Suprapubic skin (tissue), 3 donors: Measurements from ENCODE around the gene SLC41A1.

Experiments used
- EP300 ChIP-seq: sonication (generic); formaldehyde crosslinking; IDR thresholded peaks from one replicate; pipeline ENCODE4 v1.6.1; 2017; ENCODE audit warnings: antibody characterized with exemption
- TF ChIP-seq, protein P1 (sequence below), 2 donors: fragments of 200-600 bp in 1 of 2; fragments of 450-650 bp in 1 of 2; sonication (generic) in 1 of 2; IDR thresholded peaks; one replicate each; pipeline ENCODE4 v1.5.1; 2016 to 2019; ENCODE audit warnings: antibody characterized with exemption in 2 of 2, mild to moderate bottlenecking in 1 of 2, moderate library complexity in 1 of 2

DNA sequence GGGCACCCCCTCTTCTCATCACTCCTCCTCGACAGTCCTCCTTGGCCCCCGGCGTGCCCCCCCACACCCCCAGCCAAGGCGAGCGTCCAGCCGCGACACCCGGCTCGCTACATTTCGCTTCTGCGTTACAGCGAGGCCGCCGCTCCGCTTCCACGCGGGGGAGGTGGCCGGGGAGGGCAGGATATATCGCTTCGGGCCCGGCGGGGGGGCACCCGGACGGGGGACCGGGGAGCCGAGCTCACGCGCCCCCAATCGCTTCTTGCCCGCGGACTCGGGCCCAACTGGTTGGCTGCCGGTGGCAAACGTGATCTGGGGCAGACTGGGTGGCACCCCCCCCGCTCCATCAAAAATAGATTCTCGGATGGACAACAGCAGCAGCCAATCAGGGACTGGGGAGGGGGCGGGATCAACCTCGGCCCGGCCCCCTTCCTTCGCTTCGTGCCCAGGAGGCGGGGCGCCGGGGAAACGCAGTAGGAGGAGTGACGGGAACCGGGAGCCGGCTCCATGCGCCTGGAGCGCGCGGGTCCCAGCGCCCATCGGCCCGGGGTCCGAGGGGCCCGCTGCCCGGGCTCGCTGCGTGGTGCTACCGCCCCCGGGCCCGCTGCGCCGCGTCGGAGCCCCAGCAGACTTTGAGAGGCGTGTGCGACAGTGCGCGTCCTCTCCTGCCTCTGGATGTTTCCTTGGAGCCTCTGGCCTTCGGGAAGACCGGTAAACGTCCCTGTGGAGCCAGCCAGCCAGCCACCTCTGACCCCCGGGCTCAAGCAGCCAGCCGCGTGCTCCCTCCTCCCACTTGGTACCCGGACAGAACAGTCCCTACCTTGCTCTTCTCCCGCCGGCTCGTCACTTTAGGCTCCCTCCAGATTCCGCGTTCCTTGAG is at the start of gene SLC41A1:
- TF ChIP-seq, protein P1, sequence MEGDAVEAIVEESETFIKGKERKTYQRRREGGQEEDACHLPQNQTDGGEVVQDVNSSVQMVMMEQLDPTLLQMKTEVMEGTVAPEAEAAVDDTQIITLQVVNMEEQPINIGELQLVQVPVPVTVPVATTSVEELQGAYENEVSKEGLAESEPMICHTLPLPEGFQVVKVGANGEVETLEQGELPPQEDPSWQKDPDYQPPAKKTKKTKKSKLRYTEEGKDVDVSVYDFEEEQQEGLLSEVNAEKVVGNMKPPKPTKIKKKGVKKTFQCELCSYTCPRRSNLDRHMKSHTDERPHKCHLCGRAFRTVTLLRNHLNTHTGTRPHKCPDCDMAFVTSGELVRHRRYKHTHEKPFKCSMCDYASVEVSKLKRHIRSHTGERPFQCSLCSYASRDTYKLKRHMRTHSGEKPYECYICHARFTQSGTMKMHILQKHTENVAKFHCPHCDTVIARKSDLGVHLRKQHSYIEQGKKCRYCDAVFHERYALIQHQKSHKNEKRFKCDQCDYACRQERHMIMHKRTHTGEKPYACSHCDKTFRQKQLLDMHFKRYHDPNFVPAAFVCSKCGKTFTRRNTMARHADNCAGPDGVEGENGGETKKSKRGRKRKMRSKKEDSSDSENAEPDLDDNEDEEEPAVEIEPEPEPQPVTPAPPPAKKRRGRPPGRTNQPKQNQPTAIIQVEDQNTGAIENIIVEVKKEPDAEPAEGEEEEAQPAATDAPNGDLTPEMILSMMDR (IDR thresholded peaks at IDR 0.05): no peak
- no peak for TF ChIP-seq EP300
